Ishikawa (cell line): Measurements from ENCODE around the gene ZNF513.

ENCODE experiments used
- CEBPB ChIP-seq: IDR thresholded peaks from 2 replicates; pipeline ENCODE4 v1.6.1; 2012
- CREB1 ChIP-seq: IDR thresholded peaks from 2 replicates; pipeline ENCODE4 v1.6.1; 2012; ENCODE audit warnings: low read depth
- EGR1 ChIP-seq: IDR thresholded peaks from 2 replicates; pipeline ENCODE4 v1.6.1; 2012
- EP300 ChIP-seq: IDR thresholded peaks from 2 replicates; pipeline ENCODE4 v1.6.1; 2012; ENCODE audit warnings: borderline replicate concordance
- FOXM1 ChIP-seq: IDR thresholded peaks from 2 replicates; pipeline ENCODE4 v1.6.1; 2012; ENCODE audit warnings: low read depth, borderline replicate concordance
- MAX ChIP-seq: IDR thresholded peaks from 2 replicates; pipeline ENCODE4 v1.6.1; 2012
- NFIC ChIP-seq: IDR thresholded peaks from 2 replicates; pipeline ENCODE4 v1.6.1; 2012
- RAD21 ChIP-seq: IDR thresholded peaks from 2 replicates; pipeline ENCODE4 v1.6.1; 2012; ENCODE audit warnings: low read depth
- TAF1 ChIP-seq: IDR thresholded peaks from 2 replicates; pipeline ENCODE4 v1.6.1; 2012; ENCODE audit warnings: low read depth, mild to moderate bottlenecking
- TCF12 ChIP-seq: IDR thresholded peaks from 2 replicates; pipeline ENCODE4 v1.6.1; 2012; ENCODE audit warnings: low read depth
- TEAD4 ChIP-seq: IDR thresholded peaks from 2 replicates; pipeline ENCODE4 v1.6.1; 2012
- USF1 ChIP-seq: IDR thresholded peaks from 2 replicates; pipeline ENCODE4 v1.6.1; 2012
- YY1 ChIP-seq: IDR thresholded peaks from 2 replicates; pipeline ENCODE4 v1.6.1; 2012; ENCODE audit warnings: low read depth
- ZBTB7A ChIP-seq: IDR thresholded peaks from 2 replicates; pipeline ENCODE4 v1.6.1; 2012; ENCODE audit warnings: low read depth
- TF ChIP-seq, protein P1 (sequence below): IDR thresholded peaks from 2 replicates; pipeline ENCODE4 v1.6.1; 2012; ENCODE audit warnings: low read depth, mild to moderate bottlenecking

Gene ZNF513

DNA sequence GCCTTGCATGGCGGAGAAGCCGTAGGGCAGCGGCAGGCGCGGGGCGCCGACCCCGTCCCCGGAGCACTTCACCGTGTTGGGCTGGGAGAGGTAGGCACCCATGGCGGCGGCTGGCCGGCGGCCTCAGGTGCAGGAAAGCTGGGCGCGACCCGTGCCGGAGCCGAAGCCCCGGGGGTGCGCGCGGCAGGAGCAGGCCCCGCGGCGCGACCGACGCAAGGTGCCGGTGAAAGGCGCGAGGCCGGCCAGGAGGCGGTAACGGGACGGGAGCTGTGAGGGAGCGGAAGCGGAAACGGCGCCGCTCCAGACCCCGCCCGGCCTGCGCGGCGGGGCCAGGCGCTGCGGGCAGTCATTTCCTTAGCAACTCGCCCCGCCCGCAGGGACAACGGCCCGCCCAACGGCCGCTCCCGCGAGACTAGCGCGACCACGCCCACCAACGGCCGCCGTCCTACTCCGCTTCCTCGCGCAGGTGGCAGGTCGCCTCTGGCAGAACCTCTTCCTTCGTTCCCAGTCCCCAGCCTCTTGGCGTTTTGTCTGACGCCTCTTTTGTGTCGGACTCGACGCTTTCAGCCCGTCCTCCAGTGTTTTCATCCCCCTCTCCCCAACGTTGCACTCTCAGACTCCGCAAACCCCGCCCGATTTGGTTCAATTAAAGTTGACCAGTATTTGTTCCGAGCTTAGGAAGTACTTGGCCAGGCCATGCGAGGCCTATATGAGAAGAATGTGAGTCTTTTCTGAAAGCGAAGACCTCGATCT is 29.0 kb upstream of the ZNF513 start, which contains the start of gene PPM1G:
Gene PPM1G, minus strand, starts transcription at position 271 of the 753 bp plus-strand sequence. Its CDS starts 169 bp downstream, at position 102.
- 0 out of 2 replicates have a peak, but pooled peaks have one; percentile 9 for TF ChIP-seq NFIC
- no peak for TF ChIP-seq FOXM1
- TF ChIP-seq EP300 = peak; percentile 5; the same call in 1 of the 2 replicates
- peak; percentile 21; the same call in 1 of the 2 replicates for TF ChIP-seq TCF12
- TF ChIP-seq TAF1 = peak; percentile 96
- no peak for TF ChIP-seq EGR1
- peak; percentile 94 for TF ChIP-seq MAX
- TF ChIP-seq YY1 = peak; percentile 65; the same call in 1 of the 2 replicates
- TF ChIP-seq CEBPB = no peak
- no peak; the same call in 1 of the 2 replicates for TF ChIP-seq USF1
- TF ChIP-seq CREB1 = no peak

DNA sequence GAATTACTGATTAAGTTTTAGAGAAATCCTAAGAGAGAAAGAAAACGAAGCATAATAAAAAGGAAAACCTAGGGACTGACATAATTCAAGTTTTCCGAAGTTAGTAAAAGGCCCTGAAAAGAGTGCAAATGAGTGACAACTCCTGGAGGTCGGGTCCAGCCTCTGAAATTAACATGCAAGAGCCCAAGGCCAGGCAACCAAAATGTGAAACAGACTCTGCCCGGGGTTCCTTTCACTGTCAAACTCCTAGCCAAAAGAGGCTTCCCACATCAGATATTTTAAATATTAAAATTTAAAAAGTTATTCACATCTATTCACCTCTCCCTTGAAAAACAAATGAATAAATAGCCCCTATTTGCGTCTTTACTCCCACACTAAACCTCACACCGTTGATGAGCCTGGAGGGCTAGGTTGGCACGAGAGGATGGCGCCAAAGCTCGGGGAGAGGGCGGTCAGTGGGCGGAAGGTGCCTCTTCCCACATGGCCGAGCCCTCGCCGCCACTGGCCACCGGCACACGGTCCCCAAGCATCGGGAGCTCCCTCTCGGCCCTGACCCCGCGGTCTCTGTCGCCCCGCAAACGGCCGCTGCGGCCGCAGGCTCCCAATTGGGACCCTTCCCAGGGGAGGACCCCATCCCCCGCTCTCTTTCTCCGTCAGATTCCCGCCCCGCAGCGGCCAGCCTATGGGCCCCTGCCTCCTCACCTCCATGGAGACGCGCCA is 28.2 kb upstream of the ZNF513 start:
- no peak for TF ChIP-seq USF1
- TF ChIP-seq EGR1 = 0 out of 2 replicates have a peak, but pooled peaks have one; percentile 10
- TF ChIP-seq FOXM1 = no peak

DNA sequence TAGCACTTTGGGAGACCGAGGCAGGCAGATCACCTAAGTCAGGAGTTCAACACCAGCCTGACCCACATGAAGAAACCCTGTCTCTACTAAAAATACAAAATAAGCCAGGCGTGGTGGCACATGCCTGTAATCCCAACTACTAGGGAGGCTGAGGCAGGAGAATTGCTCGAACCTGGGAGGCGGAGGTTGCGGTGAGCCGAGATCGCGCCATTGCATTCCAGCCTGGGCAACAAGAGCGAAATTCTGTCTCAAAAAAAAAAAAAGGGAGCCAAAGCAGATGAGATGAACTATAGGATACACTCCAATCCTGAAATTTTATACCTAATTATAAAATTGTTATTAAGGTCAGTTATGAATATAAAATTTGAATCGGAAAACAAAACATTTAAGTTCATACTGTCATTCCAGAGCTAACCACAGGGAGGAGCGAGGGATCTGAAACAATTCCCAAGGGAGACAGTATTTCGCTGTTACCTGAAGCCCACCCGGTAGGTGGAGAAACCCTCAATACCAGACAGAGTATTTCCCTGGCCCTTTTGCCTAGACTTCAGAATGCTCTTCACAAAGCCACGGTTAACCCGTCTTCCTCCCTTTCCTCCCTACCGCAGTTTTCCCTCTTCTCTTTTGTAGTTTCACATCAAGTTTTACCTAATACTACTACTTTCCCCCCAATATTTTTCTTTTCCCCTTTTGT is 27.4 kb upstream of the ZNF513 start:
- TF ChIP-seq USF1 (no peak), CREB1 (no peak), RAD21 (peak; percentile 61)

- no peak for TF ChIP-seq TAF1
- TF ChIP-seq MAX = no peak
- no peak for TF ChIP-seq USF1
- no peak for TF ChIP-seq CEBPB
- TF ChIP-seq RAD21 = no peak
- TF ChIP-seq CREB1 = no peak
- no peak for TF ChIP-seq TEAD4
- no peak for TF ChIP-seq EP300
- TF ChIP-seq, protein P1, sequence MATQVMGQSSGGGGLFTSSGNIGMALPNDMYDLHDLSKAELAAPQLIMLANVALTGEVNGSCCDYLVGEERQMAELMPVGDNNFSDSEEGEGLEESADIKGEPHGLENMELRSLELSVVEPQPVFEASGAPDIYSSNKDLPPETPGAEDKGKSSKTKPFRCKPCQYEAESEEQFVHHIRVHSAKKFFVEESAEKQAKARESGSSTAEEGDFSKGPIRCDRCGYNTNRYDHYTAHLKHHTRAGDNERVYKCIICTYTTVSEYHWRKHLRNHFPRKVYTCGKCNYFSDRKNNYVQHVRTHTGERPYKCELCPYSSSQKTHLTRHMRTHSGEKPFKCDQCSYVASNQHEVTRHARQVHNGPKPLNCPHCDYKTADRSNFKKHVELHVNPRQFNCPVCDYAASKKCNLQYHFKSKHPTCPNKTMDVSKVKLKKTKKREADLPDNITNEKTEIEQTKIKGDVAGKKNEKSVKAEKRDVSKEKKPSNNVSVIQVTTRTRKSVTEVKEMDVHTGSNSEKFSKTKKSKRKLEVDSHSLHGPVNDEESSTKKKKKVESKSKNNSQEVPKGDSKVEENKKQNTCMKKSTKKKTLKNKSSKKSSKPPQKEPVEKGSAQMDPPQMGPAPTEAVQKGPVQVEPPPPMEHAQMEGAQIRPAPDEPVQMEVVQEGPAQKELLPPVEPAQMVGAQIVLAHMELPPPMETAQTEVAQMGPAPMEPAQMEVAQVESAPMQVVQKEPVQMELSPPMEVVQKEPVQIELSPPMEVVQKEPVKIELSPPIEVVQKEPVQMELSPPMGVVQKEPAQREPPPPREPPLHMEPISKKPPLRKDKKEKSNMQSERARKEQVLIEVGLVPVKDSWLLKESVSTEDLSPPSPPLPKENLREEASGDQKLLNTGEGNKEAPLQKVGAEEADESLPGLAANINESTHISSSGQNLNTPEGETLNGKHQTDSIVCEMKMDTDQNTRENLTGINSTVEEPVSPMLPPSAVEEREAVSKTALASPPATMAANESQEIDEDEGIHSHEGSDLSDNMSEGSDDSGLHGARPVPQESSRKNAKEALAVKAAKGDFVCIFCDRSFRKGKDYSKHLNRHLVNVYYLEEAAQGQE = no peak
- TF ChIP-seq EGR1 = no peak
- TF ChIP-seq NFIC = no peak
Measured at GRCh38 chr2:27400348-27401135, 20.0 kb upstream of the ZNF513 start.

DNA sequence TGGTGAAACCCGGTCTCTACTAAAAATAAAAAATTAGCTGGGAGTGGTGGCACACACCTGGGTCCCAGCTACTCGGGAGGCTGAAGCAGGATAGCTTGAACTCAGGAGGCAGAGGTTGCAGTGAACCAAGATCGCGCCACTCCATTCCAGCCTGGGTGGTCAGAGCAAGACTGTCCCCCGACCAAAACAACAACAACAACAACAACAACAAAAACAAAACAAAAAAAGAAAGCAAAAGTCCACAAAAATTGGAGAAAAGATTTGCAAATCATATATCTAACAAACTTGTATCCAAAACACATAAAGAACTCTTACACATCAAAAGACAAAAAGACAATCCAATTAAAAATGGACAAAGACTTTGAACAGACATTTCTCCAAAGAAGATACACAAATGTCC is 18.4 kb upstream of the ZNF513 start:
- TF ChIP-seq MAX = no peak
- TF ChIP-seq TCF12 = no peak
- no peak for TF ChIP-seq NFIC
- TF ChIP-seq TEAD4 = no peak
- TF ChIP-seq EGR1 = no peak
- TF ChIP-seq TAF1 = no peak
- no peak for TF ChIP-seq USF1
- TF ChIP-seq ZBTB7A = no peak
- TF ChIP-seq FOXM1 = no peak
- no peak for TF ChIP-seq CEBPB
- TF ChIP-seq, protein P1 = no peak
- no peak for TF ChIP-seq YY1
- TF ChIP-seq CREB1 = no peak
- TF ChIP-seq EP300 = no peak
- TF ChIP-seq RAD21 = no peak
